Testis (tissue), 3 donors: ENCODE data around the gene NSMF. TPM values are rescaled to one million over a fixed set of nuclear protein-coding genes. Genes with fewer than 3 reads are reported as not detected.

ENCODE experiments used
- DNase-seq: peaks from one replicate; pipeline ENCODE4 v3.0.0-alpha.2; 2019
- H3K27ac ChIP-seq, 2 donors: fragments of 200-600 bp; sonication (generic); one replicate each; pipeline ENCODE4 v1.5.1; 2019
- H3K27me3 ChIP-seq: fragments of 200-600 bp; sonication (generic); one replicate; pipeline ENCODE4 v1.5.1; 2019
- H3K36me3 ChIP-seq: fragments of 200-600 bp; sonication (generic); one replicate; pipeline ENCODE4 v1.5.1; 2017; ENCODE audit warnings: low read depth; ENCODE audit errors: missing control alignments
- H3K4me1 ChIP-seq: fragments of 200-600 bp; sonication (generic); one replicate; pipeline ENCODE4 v1.5.1; 2019
- H3K4me3 ChIP-seq, 2 donors: fragments of 200-600 bp; sonication (generic); one replicate each; pipeline ENCODE4 v1.5.1; 2017 to 2019
- H3K9me3 ChIP-seq: fragments of 200-600 bp; sonication (generic); one replicate; pipeline ENCODE4 v1.5.1; 2017
- CTCF ChIP-seq, 3 experiments: fragments of 450-650 bp in 2 of 3; fragments of 200-600 bp in 1 of 3; sonication (generic) in 1 of 3; IDR thresholded peaks; one replicate each; pipeline ENCODE4 v1.5.1; 2016 to 2019; ENCODE audit warnings: antibody characterized with exemption in 3 of 3, mild to moderate bottlenecking in 2 of 3, moderate library complexity in 1 of 3
- POLR2A ChIP-seq: fragments of 450-650 bp; IDR thresholded peaks from one replicate; pipeline ENCODE4 v1.6.1; 2017; ENCODE audit warnings: antibody characterized with exemption, mild to moderate bottlenecking, moderate library complexity
- WGBS, 2 donors: methylation state at CpG; one replicate each; pipeline ENCODE4 v1.1.5; 2018; 5-methylcytosine and 5-hydroxymethylcytosine counted together
- intact Hi-C: fragments of 100-400 bp; cut with DNase I; formaldehyde crosslinking; loops from one replicate; pipeline ENCODE4 v1.15.1; 2023; ENCODE audit warnings: low total_unique reads
- polyA plus RNA-seq: library from polyadenylated mRNA; stranded (reverse); fragments of 350-450 nt; fragmentation: Illumina TruSeq; extraction: RNeasy Lipid Tissue Mini Kit (QIAGEN cat#74804); gene quantifications from one replicate; pipeline ENCODE4 v1.2.3, GENCODE V29; 2014; ENCODE audit warnings: low read depth, low replicate concordance; ENCODE audit not compliant: insufficient read depth
- total RNA-seq, 2 donors: library from RNA; depleted of rRNA; stranded (reverse); fragments of >200 nt; gene quantifications; one replicate each; pipeline ENCODE4 v1.2.3, GENCODE V29; 2016

The NSMF gene
- total and polyA plus RNA-seq, 3 donors from 2014 or later, result 42.5 to 105 (median 81.7) TPM

GRCh38 chr9:137426018-137426681, 33.0 kb downstream of the NSMF start:
- TF ChIP-seq POLR2A, result no peak
- no peak for TF ChIP-seq CTCF (IDR thresholded peaks at IDR 0.05)
- H3K36me3 ChIP-seq, result no peaks in the 10 kb centered on the region
- H3K4me1 ChIP-seq, result peaks cover 4% of the 10 kb centered on the region
- intact Hi-C loops, result no loop called here
- no peak overlapping the region for H3K27ac ChIP-seq
- no peak overlapping the region for H3K4me3 ChIP-seq
- no peaks in the 10 kb centered on the region for H3K9me3 ChIP-seq
- no peaks in the 10 kb centered on the region for H3K27me3 ChIP-seq
- DNase-seq, result no peak
- 64 to 85% methylated on average over 9 to 18 of the region's 18 CpGs for WGBS, 2 donors

- no peaks in the 10 kb centered on the region for H3K27me3 ChIP-seq
- H3K9me3 ChIP-seq, result no peaks in the 10 kb centered on the region
- peak overlapping the region; percentile 88 to 93 for H3K4me3 ChIP-seq
- TF ChIP-seq POLR2A (no peak), CTCF (IDR thresholded peaks at IDR 0.05) (no peak)
- no peaks in the 10 kb centered on the region for H3K36me3 ChIP-seq
- DNase-seq, result no peak
- peaks cover 4% of the 10 kb centered on the region for H3K4me1 ChIP-seq
- 7 to 8% methylated on average over 8 to 60 of the region's 77 CpGs for WGBS, 2 donors
- intact Hi-C loops, result no loop called here
- H3K27ac ChIP-seq, result peak overlapping the region; percentile 57 to 64
Measured at GRCh38 chr9:137423514-137424291, 35.4 kb downstream of the NSMF start.

DNA sequence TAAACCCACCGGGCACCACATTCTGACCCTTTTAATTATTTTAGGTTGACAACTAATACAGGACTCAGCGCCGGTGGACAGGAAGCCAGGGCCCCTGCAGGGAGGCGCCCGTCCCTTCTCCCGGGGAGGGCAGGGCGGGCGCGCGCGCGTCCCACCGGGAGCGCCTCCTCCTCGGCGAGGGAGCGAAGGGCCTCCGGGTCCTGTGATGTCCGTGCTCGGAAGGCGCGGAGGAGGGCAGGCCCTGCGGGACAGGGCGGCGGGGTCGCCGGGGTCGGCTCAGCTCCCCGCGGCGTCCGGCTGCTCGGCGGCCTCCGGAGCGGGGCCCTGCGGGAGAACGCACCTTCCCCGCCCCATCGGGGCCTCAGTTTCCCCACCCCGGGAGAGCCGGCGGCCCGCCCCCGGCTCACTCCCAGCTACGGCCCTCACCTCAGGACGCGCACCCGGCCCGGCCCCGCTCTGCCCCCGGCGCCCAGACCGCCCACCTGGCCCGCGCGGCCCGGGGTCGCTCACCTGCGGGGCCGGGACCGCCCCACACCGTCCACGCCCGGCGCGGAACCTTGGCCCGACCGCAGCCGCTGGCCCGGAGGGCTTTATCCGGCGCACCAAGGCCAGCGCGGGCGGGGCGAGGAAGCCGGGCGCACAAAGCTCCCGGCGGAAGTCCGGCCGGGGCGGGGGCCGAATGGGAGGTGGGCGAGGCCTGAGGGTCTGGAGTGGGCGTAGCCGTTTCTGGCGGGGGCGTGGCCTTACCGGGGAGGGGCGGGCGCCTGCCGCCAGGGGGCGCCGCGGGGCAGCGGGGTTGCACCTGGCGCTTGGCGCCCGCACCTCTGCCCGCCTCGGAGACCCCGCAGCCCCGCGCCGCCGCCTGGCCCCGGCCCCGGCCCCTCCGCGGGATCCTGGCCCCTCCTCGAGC, 36.3 kb downstream of the NSMF start, which contains the start of the genes EXD3 and NOXA1:
EXD3 (minus strand) TSS at position 559 of the 910 bp plus-strand sequence. CDS start 27,805 bp downstream, outside the sequence.
NOXA1 (plus strand) TSS at position 790 of the 910 bp plus-strand sequence. CDS start 137 bp downstream, outside the sequence.
- intact Hi-C loops, result no loop called here
- WGBS, 2 donors, result 0% methylated on average over 3 to 82 of the region's 113 CpGs
- peak within 1 kb of the TSS; percentile 68 to 82 for H3K27ac ChIP-seq
- no peaks in the 10 kb centered on the region for H3K36me3 ChIP-seq
- H3K4me3 ChIP-seq, result peak within 1 kb of the TSS; percentile 88 to 93
- peak; percentile 95 for DNase-seq
- H3K9me3 ChIP-seq, result no peaks in the 10 kb centered on the region
- TF ChIP-seq POLR2A, result no peak
- TF ChIP-seq CTCF (IDR thresholded peaks at IDR 0.05), result peak; percentile 68 to 89 (median 72)
- peaks cover 4% of the 10 kb centered on the region for H3K4me1 ChIP-seq
- H3K27me3 ChIP-seq, result no peaks in the 10 kb centered on the region

GRCh38 chr9:137421838-137422603, 37.1 kb downstream of the NSMF start:
- H3K36me3 ChIP-seq, result no peaks in the 10 kb centered on the region
- H3K27me3 ChIP-seq, result no peaks in the 10 kb centered on the region
- peak overlapping the region; percentile 68 to 82 for H3K27ac ChIP-seq
- H3K9me3 ChIP-seq, result no peaks in the 10 kb centered on the region
- DNase-seq, result no peak
- peaks cover 4% of the 10 kb centered on the region for H3K4me1 ChIP-seq
- 2 to 3% methylated on average over 11 of the region's 11 CpGs for WGBS, 2 donors
- TF ChIP-seq POLR2A (no peak), CTCF (IDR thresholded peaks at IDR 0.05) (no peak)
- peak overlapping the region; percentile 88 to 93 for H3K4me3 ChIP-seq
- intact Hi-C loops, result no loop called here
